MG63 (cell line): ENCODE measurements around the gene AMPD3. TPM values are rescaled to one million over a fixed set of nuclear protein-coding genes. Genes with fewer than 3 reads are reported as not detected.

ENCODE experiments used
- DNase-seq: peaks from one replicate; pipeline ENCODE4 v3.0.0-alpha.2; 2020
- H3K27me3 ChIP-seq: fragments of 250-450 bp; sonication (Bioruptor Pico); 2 replicates; pipeline ENCODE4 v1.5.1; 2020; ENCODE audit warnings: mild to moderate bottlenecking, moderate library complexity
- H3K36me3 ChIP-seq: fragments of 250-450 bp; sonication (Bioruptor Pico); 2 replicates; pipeline ENCODE4 v1.5.1; 2020; ENCODE audit warnings: mild to moderate bottlenecking, moderate library complexity
- H3K4me3 ChIP-seq: fragments of 250-450 bp; sonication (Bioruptor Pico); 2 replicates; pipeline ENCODE4 v1.5.1; 2020; ENCODE audit warnings: mild to moderate bottlenecking, moderate library complexity
- H3K9me3 ChIP-seq: fragments of 250-450 bp; sonication (Bioruptor Pico); 2 replicates; pipeline ENCODE4 v1.5.1; 2020; ENCODE audit warnings: mild to moderate bottlenecking, moderate library complexity
- total RNA-seq: library from RNA; depleted of rRNA; stranded (reverse); fragments of >200 nt; shearing (Covaris generic); gene quantifications from 2 replicates; pipeline ENCODE4 v1.2.3, GENCODE V29; 2014; ENCODE audit warnings: low replicate concordance; rRNA removed

The AMPD3 gene
- total RNA-seq: 1.6 and 4.9 TPM in 2 replicates

DNA sequence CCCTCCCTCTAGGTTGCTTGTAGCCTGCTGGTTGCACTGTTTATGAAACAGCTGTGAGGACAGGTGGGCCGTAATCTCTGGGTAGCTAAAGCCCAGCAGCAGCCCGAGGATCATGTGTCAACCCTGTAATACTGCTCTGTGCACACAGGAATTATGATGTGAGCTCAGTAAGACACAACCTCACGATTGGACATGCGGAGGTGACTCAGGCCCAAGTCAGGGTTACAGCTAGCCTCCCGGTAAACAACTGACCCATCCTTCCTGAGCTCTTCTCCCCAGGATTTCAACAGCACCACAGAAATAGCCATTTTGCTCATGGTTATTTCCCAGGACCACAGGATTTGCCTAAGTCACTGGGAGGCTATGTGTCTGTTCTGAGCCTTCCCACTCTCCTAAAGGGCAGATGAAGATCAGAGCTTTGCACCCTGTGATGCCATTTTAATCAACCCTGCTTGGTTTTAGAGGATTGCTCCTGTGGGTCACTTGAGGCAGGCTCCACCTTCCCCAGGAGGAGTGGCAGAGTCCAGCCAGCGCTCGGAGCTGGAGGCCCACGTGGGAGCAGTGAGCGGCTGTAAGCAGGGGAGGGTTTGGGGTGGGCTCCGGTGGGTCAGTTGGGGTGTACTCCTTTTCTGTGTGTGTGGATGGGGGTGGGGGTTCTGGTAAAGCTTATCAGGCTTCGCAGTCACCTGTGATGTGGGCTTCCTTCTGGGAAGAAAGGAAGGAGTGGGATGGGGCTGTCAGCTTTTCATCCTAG is at the start of gene AMPD3:
TSS of gene AMPD3 (plus strand) at position 387 of the 754 bp plus-strand sequence. CDS start 6,256 bp downstream, outside the sequence.
- Histone ChIP-seq H3K36me3 (0 out of 2 replicates have a peak, but pooled peaks cover 2% of the 10 kb centered on the region), H3K4me3 (peak within 1 kb of the TSS; percentile 44), H3K27me3 (no peaks in the 10 kb centered on the region), H3K9me3 (no peaks in the 10 kb centered on the region)
- peak; percentile 91 for DNase-seq

DNA sequence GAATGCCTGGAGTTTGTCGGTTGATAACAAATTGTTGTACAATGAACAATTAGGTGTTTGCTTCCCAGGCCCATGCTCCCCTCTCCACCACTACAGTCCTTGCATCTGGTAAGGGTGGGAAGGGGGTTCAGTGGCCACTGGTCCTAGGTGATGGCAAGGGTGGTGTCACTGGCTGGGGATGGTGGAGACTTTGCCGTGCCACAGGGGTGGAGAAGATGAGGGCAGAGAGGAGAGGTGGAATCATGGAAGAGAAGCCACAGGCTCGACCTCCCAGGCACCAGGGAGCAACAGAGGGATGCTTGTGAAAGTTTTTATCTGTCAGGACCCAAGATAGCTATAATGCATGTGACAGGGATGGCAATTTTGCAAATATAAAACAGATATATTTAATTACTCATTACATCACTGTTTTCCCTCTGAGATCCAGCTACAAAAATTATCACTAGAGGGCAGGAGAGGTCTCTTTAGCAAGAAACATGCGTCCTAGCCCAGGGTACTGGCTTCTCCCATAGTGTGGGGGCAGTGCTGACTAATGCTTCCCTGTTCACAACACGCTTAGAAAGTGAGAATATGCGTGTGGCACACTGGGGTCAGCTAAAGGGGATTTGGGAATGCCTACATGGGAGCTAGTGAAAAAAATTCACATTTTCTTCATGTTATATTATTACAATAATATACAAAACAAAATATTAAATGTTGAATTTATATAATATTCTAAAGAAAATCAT is 49.0 kb upstream of the AMPD3 start:
- Histone ChIP-seq H3K4me3 (no peak overlapping the region), H3K36me3 (no peaks in the 10 kb centered on the region), H3K9me3 (no peaks in the 10 kb centered on the region), H3K27me3 (no peaks in the 10 kb centered on the region)
- DNase-seq: peak; percentile 85

DNA sequence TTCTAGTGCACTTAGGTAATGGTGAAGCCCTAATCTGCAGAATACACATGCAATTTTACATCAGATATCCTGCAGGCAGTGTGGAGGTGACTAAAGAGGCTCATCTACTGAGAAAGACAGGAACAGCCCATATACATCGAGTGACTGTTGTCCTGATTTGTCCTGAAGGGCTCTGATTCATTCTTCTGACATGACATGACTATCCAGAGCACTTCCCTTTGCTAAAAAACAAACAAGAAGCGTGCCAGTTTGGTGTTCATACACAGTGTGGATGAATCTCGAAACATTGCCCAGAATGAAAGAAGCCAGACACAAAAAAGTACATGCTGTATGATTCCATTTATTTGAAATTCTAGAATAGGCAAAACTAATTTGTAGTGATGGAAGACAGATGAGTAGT is 48.0 kb upstream of the AMPD3 start:
- no peak for DNase-seq
- H3K36me3 ChIP-seq: no peaks in the 10 kb centered on the region
- no peaks in the 10 kb centered on the region for H3K27me3 ChIP-seq
- no peaks in the 10 kb centered on the region for H3K9me3 ChIP-seq
- no peak overlapping the region for H3K4me3 ChIP-seq

DNA sequence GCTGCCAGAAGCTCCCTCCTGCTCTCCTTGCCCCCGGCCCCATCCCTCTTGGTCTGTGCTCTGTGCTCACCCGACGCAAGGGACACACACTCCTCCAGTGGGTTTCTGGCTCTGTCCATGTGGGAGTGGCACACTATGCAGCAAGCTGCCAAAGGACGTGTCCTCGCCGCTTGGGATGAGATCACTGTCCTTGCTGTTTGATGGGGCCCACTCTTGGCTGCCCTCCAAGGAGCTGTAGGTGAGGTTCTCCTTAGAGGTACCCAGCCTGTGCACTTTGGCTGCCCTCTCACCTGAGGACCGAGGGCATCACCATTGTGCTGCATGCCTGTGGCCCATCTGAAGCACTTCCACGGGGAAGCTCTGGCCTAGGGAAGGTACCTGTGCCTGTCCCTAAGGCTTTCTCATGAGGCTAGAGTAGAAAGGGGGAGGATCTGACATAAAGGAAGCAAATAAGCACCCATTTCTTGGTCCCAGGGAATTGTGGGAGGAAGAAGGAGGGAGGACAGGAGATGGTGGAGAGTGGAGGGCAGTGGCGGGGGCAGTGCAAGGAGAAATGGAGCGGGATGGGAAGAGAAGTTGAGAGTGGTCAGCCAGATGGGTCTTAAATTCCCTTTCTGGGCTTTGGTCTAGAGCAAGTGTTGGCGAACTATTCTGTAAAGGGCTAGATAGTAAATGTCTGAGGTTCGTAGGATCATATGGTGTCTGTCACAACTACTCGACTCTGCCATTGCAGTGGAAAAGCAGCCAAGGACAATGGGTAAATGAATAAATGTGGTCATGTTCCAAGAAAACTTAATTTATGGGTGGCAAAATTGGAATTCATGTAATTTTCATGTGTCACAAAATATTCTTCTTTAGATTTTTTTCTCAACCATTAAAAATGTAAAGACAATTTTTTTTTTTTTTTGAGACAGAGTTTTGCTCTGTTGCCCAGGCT is 47.0 kb upstream of the AMPD3 start:
- Histone ChIP-seq H3K4me3 (no peak overlapping the region), H3K9me3 (no peaks in the 10 kb centered on the region), H3K36me3 (no peaks in the 10 kb centered on the region), H3K27me3 (no peaks in the 10 kb centered on the region)
- no peak for DNase-seq

DNA sequence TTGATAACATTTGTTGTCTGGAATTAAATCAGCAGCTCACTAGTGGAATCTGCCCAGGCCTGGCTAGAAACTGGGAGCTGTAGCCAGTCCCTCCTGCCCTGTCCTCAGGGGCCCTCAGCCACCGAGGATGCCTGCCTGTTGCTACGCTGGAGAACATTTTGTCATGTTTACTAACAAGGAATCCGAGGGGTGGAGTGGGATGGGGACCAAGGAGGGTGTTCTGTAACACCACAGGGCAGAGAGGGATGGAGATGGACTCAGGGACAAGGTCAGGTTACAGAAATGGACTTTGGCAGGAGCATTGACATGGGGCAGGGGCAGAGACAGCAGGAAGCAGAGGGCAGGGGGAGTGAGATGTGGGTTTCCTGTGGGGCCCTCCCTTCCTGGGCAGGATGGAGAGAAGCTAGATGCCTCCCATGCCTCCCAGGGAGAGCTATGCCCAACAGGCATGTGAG is 45.8 kb upstream of the AMPD3 start:
- Histone ChIP-seq H3K27me3 (no peaks in the 10 kb centered on the region), H3K9me3 (no peaks in the 10 kb centered on the region), H3K4me3 (no peak overlapping the region), H3K36me3 (no peaks in the 10 kb centered on the region)
- no peak for DNase-seq

DNA sequence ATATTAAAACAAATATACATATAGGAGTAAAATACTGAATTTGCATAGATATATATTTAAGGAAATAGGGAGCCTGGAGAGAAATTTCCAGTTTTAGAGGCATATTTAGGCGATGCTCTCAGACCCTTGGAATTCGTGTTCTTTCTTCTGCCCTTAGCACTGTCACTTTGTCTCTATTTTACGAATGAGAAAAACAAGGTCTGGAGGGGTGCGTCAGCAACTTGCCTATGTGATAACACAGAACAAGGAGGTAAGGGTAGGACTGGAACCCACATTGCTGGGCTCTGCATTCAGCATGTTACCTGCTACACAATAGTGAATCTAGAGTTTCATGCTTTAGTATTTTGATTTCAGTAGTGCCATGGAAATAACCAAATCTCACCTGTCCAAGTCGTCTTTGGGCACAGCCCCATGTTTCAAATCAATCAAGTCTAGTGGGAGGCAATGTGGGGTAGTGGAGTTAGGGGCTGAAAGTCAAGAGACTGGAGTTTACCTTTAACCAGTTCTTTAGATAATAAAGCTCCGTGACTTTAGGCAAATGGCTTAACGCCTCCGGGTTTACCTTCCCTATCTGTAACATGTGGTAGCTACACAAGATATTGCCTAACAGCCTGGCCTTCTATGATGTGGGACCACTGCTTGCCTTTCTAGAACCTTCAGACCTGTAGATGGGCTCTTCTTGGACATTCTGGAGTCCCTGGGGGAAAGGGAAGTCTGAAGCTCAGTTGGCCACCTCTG is 44.8 kb upstream of the AMPD3 start:
- no peak for DNase-seq
- Histone ChIP-seq H3K27me3 (no peaks in the 10 kb centered on the region), H3K9me3 (no peaks in the 10 kb centered on the region), H3K4me3 (no peak overlapping the region), H3K36me3 (no peaks in the 10 kb centered on the region)

DNA sequence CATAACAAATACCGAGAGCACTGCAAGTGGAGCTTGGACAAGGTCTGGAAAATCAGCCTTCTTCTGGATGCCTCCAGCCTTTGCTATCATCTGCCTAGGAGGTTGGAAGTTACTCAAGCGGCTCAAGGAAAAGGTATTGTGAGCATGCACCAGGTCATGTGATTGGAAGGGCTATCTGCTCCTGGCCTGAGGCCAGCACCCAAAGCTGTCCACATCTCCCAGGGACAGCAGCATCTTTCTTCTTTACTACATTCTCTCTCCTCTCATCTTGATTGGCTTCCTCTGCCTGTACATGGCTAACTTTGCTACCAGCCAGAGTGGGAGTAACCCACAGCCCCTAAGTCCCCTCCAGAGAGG is 44.2 kb upstream of the AMPD3 start:
- Histone ChIP-seq H3K9me3 (no peaks in the 10 kb centered on the region), H3K36me3 (no peaks in the 10 kb centered on the region), H3K27me3 (no peaks in the 10 kb centered on the region), H3K4me3 (no peak overlapping the region)
- DNase-seq: no peak

DNA sequence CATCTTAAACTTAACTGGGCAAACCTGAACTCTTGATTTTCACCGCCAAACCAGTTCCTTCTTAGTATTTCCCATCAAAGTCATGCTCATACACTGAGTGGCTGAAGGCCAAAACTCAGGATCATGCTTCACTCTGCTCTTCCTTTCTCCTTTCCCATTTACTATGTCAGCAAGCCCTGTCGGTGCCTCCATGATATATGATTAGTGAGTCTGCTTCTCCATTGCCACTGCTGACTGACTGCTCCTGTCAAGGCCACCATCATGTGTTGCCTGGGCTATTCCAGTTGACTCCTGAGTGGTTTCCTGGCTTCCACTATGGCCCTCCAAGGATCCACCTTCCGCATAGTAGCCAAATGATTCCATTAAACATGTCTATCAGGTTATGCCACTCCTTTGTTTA is 42.8 kb upstream of the AMPD3 start:
- H3K9me3 ChIP-seq: no peaks in the 10 kb centered on the region
- H3K4me3 ChIP-seq: no peak overlapping the region
- no peaks in the 10 kb centered on the region for H3K27me3 ChIP-seq
- no peak for DNase-seq
- no peaks in the 10 kb centered on the region for H3K36me3 ChIP-seq

DNA sequence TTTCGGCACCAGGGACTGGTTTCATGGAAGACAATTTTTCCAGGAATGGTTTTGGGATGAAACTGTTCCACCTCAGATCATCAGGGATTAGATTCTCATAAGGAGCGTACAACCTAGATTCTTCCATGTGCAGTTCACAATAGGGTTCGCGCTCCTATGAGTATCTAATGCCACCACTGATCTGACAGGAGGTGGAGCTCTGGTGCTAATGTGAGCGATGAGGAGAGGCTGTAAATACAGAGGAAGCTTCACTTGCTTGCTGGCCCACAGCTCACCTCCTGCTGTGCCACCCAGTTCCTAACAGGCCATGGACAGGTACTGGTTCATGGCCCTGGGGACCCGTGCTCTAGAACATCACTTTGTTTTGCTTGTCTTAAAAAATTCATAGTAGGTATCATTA is 41.8 kb upstream of the AMPD3 start:
- no peaks in the 10 kb centered on the region for H3K9me3 ChIP-seq
- no peak for DNase-seq
- H3K27me3 ChIP-seq: no peaks in the 10 kb centered on the region
- H3K36me3 ChIP-seq: no peaks in the 10 kb centered on the region
- H3K4me3 ChIP-seq: no peak overlapping the region

DNA sequence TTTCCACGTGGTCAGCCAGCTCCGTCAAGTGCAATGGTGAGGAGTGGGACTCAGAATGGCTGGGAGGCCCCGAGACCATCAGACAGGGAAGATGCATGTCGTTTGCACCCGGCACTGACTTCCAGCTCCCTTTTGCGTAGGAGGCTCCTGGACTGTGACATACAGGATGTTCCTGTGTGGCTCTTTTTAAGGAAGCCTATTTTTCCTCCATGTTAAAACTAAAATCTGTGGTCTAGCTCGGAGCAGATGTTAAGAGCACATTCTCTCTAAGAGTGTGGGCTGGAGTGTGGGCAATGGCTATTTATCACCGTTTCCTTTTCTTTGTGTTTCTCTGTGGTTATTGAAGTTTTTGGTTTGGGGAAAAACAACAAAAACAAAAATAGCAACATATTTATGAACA is 40.9 kb upstream of the AMPD3 start:
- Histone ChIP-seq H3K27me3 (no peaks in the 10 kb centered on the region), H3K36me3 (no peaks in the 10 kb centered on the region), H3K4me3 (no peak overlapping the region), H3K9me3 (no peaks in the 10 kb centered on the region)
- DNase-seq: no peak

DNA sequence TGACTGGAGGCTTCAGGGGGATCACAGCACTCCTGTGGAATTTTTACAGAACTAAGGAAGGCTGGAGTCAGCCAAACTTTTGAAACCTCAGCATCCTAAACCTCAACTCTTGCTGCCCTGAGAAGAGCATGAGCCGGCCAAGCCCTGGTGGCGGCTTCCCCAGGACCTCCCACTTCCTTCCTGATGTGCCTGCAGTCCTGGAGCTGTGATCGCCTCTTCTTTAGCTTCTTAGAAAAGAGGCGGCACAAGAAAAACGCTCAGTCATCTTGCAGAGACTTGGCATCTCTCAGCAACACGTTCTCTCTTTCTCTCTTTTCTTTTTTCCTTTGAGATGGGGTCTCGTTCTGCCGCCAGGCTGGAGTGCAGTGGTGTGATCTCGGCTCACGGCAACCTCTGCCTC is 40.4 kb upstream of the AMPD3 start:
- Histone ChIP-seq H3K4me3 (no peak overlapping the region), H3K27me3 (no peaks in the 10 kb centered on the region), H3K9me3 (no peaks in the 10 kb centered on the region), H3K36me3 (no peaks in the 10 kb centered on the region)
- DNase-seq: peak; percentile 20

DNA sequence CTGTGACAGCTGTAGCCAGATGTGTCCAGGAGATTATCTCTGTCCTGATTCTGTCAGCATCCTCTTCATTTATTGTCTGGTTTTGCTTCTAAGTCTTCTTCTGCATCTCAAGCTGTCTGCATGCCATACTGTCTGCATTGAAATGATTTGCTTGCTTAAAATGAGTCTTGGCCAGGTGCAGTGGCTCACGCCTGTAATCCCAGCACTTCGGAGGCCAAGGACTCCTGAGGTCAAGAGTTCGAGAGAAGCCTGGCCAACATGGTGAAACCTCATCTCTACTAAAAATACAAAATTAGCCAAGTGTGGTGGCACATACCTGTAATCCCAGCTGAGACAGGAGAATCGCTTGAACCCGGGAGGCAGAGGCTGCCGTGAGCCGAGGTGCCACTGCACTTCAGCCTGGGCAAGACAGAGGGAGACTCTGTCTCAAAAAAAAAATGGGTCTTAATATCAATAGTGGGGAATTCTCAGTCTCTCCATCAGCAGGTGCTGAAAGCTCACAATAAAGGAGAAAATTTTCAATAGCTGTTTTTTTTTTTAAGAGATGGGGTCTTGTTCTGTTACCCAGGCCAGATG is 39.2 kb upstream of the AMPD3 start:
- Histone ChIP-seq H3K36me3 (no peaks in the 10 kb centered on the region), H3K9me3 (no peaks in the 10 kb centered on the region), H3K27me3 (no peaks in the 10 kb centered on the region), H3K4me3 (no peak overlapping the region)
- no peak for DNase-seq

DNA sequence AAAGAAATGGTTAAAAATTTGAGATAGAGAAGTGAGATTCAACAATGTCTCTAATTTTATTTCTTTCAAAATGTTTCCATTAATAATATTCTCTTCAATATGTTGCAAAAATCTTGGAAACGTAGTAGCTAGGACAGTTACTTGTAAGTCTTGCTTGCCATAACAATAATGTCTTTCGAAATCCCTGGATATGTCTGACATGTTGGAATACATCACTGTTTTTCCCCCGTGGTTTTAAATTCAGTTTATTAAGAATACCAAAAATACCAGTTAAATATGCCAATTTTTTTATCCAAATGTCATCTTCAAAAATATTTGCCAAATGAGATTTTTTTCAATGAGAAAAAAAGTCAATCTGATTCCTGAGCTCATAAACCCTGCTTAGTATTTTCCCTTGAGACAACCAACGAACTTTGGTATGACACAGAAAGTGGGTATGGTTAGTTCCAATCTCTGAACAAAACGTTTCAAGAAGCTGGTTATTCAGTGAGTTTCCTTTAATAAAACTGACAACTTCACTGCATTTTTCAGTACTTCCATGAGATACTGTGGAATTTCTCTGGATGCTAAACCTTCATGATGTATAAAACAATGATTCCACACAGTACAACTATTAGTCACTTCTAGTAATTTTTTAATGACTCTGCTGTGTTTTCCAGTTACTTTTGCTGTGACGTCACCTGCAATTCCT is 36.7 kb upstream of the AMPD3 start:
- Histone ChIP-seq H3K9me3 (0 out of 2 replicates have a peak, but pooled peaks cover 3% of the 10 kb centered on the region), H3K36me3 (no peaks in the 10 kb centered on the region), H3K4me3 (no peak overlapping the region), H3K27me3 (no peaks in the 10 kb centered on the region)
- no peak for DNase-seq

DNA sequence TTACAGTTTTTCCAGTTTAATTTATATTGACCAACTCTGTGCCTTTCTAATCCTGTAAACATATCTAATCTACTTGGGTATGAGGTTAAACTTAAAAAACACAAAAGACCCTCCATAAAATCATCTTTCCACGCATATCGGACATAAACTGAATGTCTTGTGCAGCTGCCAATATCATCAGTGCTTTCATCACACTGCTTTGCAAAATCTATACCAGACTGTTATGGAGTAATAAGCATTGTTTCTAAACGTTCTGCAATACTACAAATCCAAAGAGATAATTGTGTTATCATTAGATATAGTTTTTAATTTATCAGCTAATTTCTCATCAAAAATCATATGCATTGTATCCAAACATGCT is 36.1 kb upstream of the AMPD3 start:
- no peak for DNase-seq
- H3K27me3 ChIP-seq: no peaks in the 10 kb centered on the region
- no peaks in the 10 kb centered on the region for H3K36me3 ChIP-seq

DNA sequence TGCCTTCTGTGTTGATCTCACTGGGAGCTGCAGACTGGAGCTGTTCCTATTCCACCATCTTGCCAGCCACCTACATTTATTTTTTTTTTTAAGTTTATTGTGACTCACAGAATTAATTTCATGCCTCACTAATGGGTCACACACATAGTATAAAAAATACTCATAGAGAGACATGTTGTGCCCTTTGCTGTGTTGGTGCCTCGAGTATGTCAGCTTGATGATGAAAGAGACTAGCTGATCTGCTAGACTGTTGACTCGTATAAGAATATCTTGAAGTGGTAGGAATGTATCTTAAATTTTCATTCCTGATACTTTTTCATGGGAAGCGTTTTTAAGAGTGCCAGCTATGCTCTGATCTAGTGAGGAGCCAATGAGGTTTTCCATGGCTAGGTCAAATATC is 28.6 kb upstream of the AMPD3 start:
- Histone ChIP-seq H3K27me3 (no peaks in the 10 kb centered on the region), H3K4me3 (no peak overlapping the region), H3K9me3 (0 out of 2 replicates have a peak, but pooled peaks cover 3% of the 10 kb centered on the region), H3K36me3 (no peaks in the 10 kb centered on the region)
- no peak for DNase-seq

More for the DNA sequence above, 36.1 kb upstream of the AMPD3 start:
- Histone ChIP-seq H3K9me3 (0 out of 2 replicates have a peak, but pooled peaks cover 3% of the 10 kb centered on the region), H3K4me3 (no peak overlapping the region)
